Fibroblast of lung (primary cell): ENCODE results near the gene WDR7.

Experiments used
- EZH2 ChIP-seq: IDR thresholded peaks from 2 replicates; pipeline ENCODE4 v1.5.1; 2012; ENCODE audit warnings: low read length, control low read depth, mild to moderate bottlenecking; ENCODE audit errors: missing control alignments
- TF ChIP-seq, protein P1 (sequence below), 2 donors: IDR thresholded peaks in 1 of 2; conservative IDR thresholded peaks in 1 of 2; 1 replicate in 1 of 2; 2 replicates in 1 of 2; pipeline ENCODE4 v1.5.1; 2011 to 2012; ENCODE audit warnings: low read length in 2 of 2, control low read depth in 1 of 2, inconsistent platforms in 1 of 2, low read depth in 1 of 2, mild to moderate bottlenecking in 1 of 2

- TF ChIP-seq, protein P1, sequence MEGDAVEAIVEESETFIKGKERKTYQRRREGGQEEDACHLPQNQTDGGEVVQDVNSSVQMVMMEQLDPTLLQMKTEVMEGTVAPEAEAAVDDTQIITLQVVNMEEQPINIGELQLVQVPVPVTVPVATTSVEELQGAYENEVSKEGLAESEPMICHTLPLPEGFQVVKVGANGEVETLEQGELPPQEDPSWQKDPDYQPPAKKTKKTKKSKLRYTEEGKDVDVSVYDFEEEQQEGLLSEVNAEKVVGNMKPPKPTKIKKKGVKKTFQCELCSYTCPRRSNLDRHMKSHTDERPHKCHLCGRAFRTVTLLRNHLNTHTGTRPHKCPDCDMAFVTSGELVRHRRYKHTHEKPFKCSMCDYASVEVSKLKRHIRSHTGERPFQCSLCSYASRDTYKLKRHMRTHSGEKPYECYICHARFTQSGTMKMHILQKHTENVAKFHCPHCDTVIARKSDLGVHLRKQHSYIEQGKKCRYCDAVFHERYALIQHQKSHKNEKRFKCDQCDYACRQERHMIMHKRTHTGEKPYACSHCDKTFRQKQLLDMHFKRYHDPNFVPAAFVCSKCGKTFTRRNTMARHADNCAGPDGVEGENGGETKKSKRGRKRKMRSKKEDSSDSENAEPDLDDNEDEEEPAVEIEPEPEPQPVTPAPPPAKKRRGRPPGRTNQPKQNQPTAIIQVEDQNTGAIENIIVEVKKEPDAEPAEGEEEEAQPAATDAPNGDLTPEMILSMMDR (conservative IDR thresholded peaks at IDR 0.05 in 1 of 2, IDR thresholded peaks at IDR 0.05 in 1 of 2; ENCODE audit: low read depth in 1 of 2, low read length in 2 of 2), result no peak
- TF ChIP-seq EZH2, result no peak
Measured at GRCh38 chr18:56835331-56835730, 184.2 kb downstream of the WDR7 start.
